GM12872 (cell line): ENCODE measurements around the gene PPP1CC.
A peak's percentile ranks its signal among the peaks of the same experiment; 100 is the strongest.

Experiments used
- CTCF ChIP-seq: IDR thresholded peaks from 3 replicates; pipeline ENCODE4 v1.5.1; 2011; ENCODE audit warnings: low read depth, mild to moderate bottlenecking, low read length, moderate library complexity; ENCODE audit not compliant: insufficient read depth

Gene PPP1CC

GRCh38 chr12:110702081-110702480 lies 40.6 kb downstream of the PPP1CC start:
- no peak for TF ChIP-seq CTCF

- 0 out of 3 replicates have a peak, but pooled peaks have one; percentile 12 for TF ChIP-seq CTCF
These were observed 42.9 kb downstream of the PPP1CC start for GRCh38 chr12:110699591-110700445.

- TF ChIP-seq CTCF = peak; percentile 97
These were observed 44.4 kb downstream of the PPP1CC start for GRCh38 chr12:110698171-110698902.

- TF ChIP-seq CTCF = no peak
These were observed 45.5 kb downstream of the PPP1CC start for GRCh38 chr12:110697236-110697635.

GRCh38 chr12:110696283-110696682 lies 46.4 kb downstream of the PPP1CC start:
- no peak for TF ChIP-seq CTCF

- TF ChIP-seq CTCF = no peak
These were observed 48.3 kb downstream of the PPP1CC start for GRCh38 chr12:110694330-110694901.

- TF ChIP-seq CTCF = no peak
These were observed 49.0 kb downstream of the PPP1CC start for GRCh38 chr12:110693731-110694130.
